ENCODE results near the gene MPI. TPM values are rescaled to one million over a fixed set of nuclear protein-coding genes. Genes with fewer than 3 reads are reported as not detected.

Gene MPI
- total and polyA plus RNA-seq, 10 of the 15 experiments (the other 5 are each of a cell fraction or from before 2014, with no cell fraction given): 35.6 to 93.9 (median 44.1) TPM

- intact Hi-C loops (cut with micrococcal nuclease; ENCODE audit: unreplicated experiment): loop anchor here (10.0 kb wide), 1 partner anchor 707 kb away; the partner anchor contains the start of genes IMP3 and SNX33
- Histone ChIP-seq H3K9me3 (replicated peaks; ENCODE audit: control insufficient read depth, insufficient read depth, low read length) (no peaks in the 10 kb centered on the region), H2AFZ (ENCODE audit: control insufficient read depth, low read depth, low read length) (peak within 1 kb of the TSS; percentile 67), H3K4me3 (peak within 1 kb of the TSS; percentile 83), H3K36me3 (ENCODE audit: control insufficient read depth in 2 of 2, insufficient read depth in 2 of 2, low read length in 1 of 2) (no peaks in the 10 kb centered on the region), H3K27me3 (replicated peaks in 1 of 2; ENCODE audit: control insufficient read depth in 2 of 2, insufficient read depth in 2 of 2, low read length in 1 of 2) (no peaks in the 10 kb centered on the region), H4K20me1 (ENCODE audit: control insufficient read depth, insufficient read depth) (no peaks in the 10 kb centered on the region), H3K4me2 (ENCODE audit: control insufficient read depth, insufficient read depth) (peak within 1 kb of the TSS; percentile 81), H3K9ac (ENCODE audit: control insufficient read depth, insufficient read depth, low read length) (peak within 1 kb of the TSS; percentile 96), H3K27ac (ENCODE audit: control insufficient read depth, insufficient read depth) (peak within 1 kb of the TSS; percentile 91), H3K4me1 (ENCODE audit: control insufficient read depth, insufficient read depth, low read length) (peaks cover 4% of the 10 kb centered on the region), H3K79me2 (ENCODE audit: control insufficient read depth, insufficient read depth, low read length) (peaks cover 49% of the 10 kb centered on the region)
- WGBS (ENCODE audit: insufficient coverage, insufficient replicate concordance, low lambda C conversion rate, missing lambda C conversion rate): under 1% methylated on average over 82 of the region's 85 CpGs
- POLR2A ChIA-PET: interaction anchor here (0.6 to 1.2 kb wide), 6 partner anchors 57 to 160 kb away, joined by 3 to 6 read pairs (median 4); partner anchors contain the start of genes PPCDC and SCAMP5
- RAD21 ChIA-PET (ENCODE audit: unreplicated experiment): interaction anchor here (0.9 to 1.6 kb wide), 4 partner anchors 36 to 173 kb away, joined by 3 to 8 read pairs (median 4); no protein-coding TSS in a partner anchor
- SMC1A ChIA-PET (ENCODE audit: uncharacterized antibody, unreplicated experiment): no interaction called here
- in situ Hi-C loops (cut with MboI): no loop called here
- ATAC-seq: peak; percentile 95
- peak; percentile 98 for FAIRE-seq
- CTCF ChIA-PET: interaction anchor here (0.9 kb wide), 1 partner anchor 93 kb away, joined by 3 read pairs; no protein-coding TSS in a partner anchor
- peak; percentile 75 for DNase-seq (ENCODE audit: low read depth, low spot score)
- BruUV-seq (replicated peaks): no TSS peak
- TF ChIP-seq MEF2B (IDR thresholded peaks at IDR 0.05; ENCODE audit: partially characterized antibody, poor library complexity, severe bottlenecking) (no peak), EP300 (IDR thresholded peaks at IDR 0.05; ENCODE audit: borderline replicate concordance in 1 of 2, control insufficient read depth in 1 of 2, low read depth in 2 of 2, low read length in 2 of 2) (no peak), TBL1XR1 (IDR thresholded peaks at IDR 0.05; ENCODE audit: low read depth, low read length) (no peak; the same call in 1 of the 2 replicates), ZBTB33 (IDR thresholded peaks at IDR 0.05) (no peak), TCF12 (IDR thresholded peaks at IDR 0.05; ENCODE audit: low read depth, low read length) (peak; percentile 87), CEBPB (IDR thresholded peaks at IDR 0.05; ENCODE audit: borderline replicate concordance in 1 of 2, low read depth in 2 of 2, low read length in 2 of 2) (no peak), ETV6 (conservative IDR thresholded peaks at IDR 0.05 in 1 of 2, IDR thresholded peaks at IDR 0.05 in 1 of 2; ENCODE audit: borderline replicate concordance in 1 of 2, low read depth in 1 of 2) (no peak), CHD2 (IDR thresholded peaks at IDR 0.05; ENCODE audit: borderline replicate concordance, low read depth, low read length) (peak; percentile 35; the same call in 1 of the 2 replicates), CBX3 (IDR thresholded peaks at IDR 0.05; ENCODE audit: borderline replicate concordance, low read depth) (no peak), MEF2A (IDR thresholded peaks at IDR 0.05; ENCODE audit: insufficient read depth, low read depth, low read length) (no peak), ZSCAN29 (IDR thresholded peaks at IDR 0.05) (0 out of 2 replicates have a peak, but pooled peaks have one; percentile 35), E2F4 (IDR thresholded peaks at IDR 0.05; ENCODE audit: low read depth, low read length) (no peak; the same call in 1 of the 2 replicates), SREBF1 (IDR thresholded peaks at IDR 0.05; ENCODE audit: low read length) (no peak), IRF5 (IDR thresholded peaks at IDR 0.05; ENCODE audit: borderline replicate concordance) (no peak), TAF1 (IDR thresholded peaks at IDR 0.05; ENCODE audit: borderline replicate concordance, low read depth, low read length) (peak; percentile 75; the same call in 1 of the 2 replicates), FOS (IDR thresholded peaks at IDR 0.05; ENCODE audit: borderline replicate concordance, extremely low read depth, insufficient read length) (no peak), ZNF384 (IDR thresholded peaks at IDR 0.05; ENCODE audit: borderline replicate concordance, low read depth, low read length) (no peak)
Measured at GRCh38 chr15:74937590-74938371, 47.9 kb downstream of the MPI start, which contains the start of gene COX5A. COX5A (minus strand) TSS chr15:74938073; CDS start chr15:74938014, 59 bp downstream.

Data from GM12878 (cell line).